HG02938 (cell line): Measurements from ENCODE around the gene ABCG2.

ENCODE experiments used
- ATAC-seq: cut with Tn5 transposase; IDR thresholded peaks from one replicate; pipeline ENCODE4 v1.9.1; 2021; ENCODE audit warnings: mild to moderate bottlenecking, moderate library complexity; ENCODE audit not compliant: unreplicated experiment

Gene ABCG2

DNA sequence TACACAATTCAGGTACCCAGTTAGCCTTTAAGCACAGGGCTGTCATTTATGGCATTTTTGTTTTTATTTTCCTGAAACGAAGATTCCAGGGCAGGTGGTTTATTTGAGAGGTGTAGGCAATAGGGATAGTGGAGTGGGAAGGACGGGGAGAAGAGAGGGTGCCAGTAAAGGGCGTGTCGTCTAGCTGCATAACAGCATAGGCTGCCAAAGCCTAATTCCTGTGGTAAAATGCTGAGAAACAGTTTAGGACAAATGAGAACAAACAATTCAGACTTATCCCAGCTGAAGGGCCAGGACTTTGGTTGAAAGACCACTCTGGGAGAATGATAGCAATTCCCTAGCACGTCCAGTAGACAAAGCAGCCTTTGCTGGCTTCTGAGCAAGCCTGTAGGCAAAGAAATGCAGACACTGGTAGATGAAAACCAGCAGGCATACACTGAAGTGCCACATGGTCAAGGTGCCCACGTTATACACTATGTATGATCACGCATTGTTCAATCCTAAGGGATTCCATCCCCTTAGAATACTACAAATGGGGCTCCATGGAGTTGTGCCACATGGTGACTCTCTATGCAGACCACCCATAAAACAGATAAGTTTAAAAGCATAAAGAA lies 80.4 kb downstream of the ABCG2 start:
- ATAC-seq: no peak

DNA sequence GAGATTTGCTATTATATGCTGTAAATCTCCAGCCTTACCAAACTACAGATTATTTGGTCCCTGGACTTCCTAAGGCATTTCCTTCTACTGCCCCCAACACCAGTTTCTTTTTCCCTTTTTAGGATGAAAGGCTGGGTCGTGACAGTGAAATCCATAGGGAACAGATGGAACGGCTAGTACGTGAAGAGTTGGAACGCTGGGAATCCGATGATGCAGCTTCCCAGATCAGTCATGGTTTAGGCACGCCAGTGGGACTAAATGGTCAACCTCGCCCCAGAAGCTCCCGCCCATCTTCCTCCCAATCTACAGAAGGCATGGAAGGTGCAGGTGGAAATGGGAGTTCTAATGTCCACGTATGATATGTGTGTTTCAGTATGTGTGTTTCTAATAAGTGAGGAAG lies 83.1 kb downstream of the ABCG2 start:
- no peak for ATAC-seq

DNA sequence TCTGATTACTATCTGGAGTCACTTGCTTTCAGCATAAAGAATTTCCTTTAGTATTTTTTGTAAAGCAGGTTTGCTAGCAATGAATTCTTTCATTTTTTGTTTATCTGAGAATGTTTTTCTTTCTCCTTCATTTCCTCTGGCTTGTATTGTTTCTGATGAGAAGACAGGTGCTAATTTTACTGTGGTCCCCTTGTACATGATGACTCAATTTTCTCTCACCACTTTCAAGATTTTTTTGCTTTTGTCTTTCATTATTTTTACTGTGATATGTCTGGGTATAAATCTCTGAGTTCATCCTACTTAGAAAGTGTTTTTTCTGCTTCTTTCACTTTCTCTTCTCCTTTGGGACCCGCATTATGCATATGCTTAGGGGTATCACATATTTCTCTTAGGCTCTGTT lies 88.4 kb downstream of the ABCG2 start:
- ATAC-seq: no peak

DNA sequence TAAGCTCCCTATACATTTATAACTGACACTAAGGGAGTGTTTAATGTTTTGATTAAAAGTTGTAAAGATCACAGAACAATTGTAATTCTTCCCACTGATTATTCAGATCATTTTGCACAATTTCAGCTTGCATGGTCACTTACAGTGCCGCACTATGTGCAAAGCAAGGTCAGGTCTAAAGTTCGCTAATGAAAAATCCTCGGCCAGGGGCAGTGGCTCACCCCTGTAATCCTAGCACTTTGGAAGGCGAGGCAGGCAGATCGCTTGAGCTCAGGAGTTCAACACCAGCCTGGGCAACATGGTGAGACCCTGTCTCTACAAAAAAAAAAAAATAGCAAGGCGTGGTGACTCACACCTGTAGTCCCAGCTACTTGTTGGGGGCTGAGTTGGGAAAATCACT lies 94.0 kb downstream of the ABCG2 start:
- ATAC-seq: no peak

DNA sequence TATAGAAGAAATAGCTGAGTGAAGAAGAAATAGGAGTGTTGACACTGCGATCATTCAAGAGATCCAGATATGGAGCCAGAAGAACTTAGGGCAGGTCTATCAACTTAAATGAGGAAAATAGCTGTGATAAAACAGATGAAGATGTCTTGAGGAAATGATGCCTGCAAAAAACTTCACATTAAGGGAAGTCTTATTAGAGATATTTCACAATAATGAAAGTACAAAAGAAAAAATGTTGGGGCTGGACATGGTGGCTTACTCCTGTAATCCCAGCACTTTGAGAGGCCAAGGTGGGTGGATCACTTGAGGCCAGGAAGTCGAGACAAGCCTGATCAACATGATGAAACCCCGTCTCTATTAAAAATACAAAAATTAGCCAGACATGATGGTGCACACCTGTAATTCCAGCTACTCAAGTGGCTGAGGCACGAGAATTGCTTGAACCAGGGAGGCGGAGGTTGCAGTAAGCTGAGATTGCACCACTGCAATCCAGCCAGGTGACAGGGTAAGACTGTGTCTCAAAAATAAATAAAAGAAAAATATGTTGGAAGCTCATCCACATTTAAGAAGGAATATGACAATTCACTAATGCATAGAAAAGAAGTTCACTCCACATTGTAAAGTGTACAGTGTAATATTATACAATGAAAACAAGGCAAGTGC lies 94.7 kb downstream of the ABCG2 start:
- no peak for ATAC-seq

DNA sequence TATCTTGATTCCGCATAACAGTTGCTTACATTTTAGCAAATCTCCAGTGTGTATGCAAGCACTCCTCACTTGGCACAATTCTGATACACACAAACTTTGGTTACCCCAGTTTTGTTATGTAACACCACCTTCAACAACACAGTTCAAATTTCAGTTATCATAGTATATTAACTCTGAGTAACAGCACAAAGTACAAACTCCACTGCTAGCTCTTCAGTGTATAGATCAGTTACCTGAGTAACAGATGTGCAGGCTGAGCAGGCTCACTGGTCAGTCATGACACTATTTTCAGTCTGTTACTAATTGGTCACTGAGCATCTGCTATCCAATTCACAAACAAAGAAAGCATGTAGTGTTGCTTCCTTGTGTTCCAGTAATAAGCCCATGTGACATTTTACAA lies 95.6 kb downstream of the ABCG2 start:
- no peak for ATAC-seq

DNA sequence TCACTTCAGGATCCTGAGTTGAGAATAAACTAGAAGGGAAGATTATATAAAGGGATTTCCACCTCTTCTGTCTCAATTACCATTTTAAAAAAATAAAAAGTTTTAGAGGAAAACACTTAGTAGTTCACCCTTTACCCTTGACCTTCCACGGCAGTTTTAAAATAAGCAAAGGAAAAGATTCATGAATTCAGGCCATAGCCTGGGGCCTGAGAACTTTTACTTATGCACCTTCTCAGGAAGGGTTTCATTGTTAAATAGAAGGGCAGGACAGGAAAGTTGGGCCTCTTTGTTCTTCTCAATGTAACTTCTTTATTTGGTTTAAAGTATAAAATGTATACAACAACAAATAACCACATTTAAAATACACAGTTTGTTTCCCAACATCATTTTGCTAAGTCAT lies 96.1 kb downstream of the ABCG2 start:
- ATAC-seq: no peak

DNA sequence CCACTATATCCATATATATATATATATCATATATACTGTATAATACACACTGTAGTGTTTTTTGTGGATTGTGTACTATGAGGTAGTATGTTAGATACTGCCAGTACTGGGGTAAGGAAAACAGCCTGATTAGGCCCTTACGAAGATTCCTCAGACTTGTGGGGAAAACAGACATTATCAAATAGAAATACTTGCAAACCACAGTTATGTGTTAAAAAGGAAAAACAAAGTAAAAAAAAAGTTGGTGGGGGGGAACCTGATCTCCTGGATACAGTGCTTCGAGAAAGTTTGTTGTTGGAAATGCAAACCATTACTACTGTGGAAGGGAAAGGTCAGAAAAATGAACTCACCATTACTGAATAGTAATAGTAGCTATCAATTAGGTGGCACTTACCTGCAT lies 98.0 kb downstream of the ABCG2 start:
- no peak for ATAC-seq

DNA sequence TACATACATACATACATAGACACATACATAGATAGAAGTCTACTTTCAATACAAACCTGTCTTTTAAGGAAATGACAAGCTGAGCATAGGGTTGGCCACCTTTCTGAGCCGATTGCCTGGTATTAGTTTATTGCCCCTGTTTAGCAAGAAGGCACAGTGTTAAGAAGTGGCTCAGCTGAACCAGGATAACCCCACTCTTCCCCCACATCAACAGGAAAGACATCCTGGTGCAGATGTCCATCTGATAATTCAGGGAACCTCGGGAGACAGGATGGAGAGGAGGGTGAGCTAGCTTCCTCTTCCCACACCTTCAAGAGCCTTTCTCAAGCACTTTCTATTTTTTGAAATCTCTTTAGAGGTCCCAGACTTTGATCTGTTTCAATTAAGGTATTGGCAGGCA lies 98.7 kb downstream of the ABCG2 start:
- ATAC-seq: no peak

DNA sequence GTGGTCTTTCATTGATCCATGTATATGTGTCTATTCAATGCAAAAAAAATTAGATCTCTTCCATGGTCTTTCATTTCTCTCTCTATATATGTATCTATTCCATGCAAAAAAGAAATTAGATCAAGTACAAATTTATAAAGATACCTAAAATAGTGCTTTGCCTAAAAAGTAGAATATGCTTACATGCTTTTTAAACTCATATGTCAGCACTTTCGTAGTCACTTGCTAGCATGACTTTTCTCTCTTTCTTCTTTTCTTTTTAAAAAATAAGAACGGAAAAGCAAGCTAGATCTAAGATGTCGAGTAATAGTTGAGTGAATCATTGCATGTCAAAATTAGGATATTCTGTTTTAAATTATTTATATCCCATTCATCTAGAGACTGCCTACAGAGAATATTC lies 100.1 kb downstream of the ABCG2 start:
- ATAC-seq: no peak

DNA sequence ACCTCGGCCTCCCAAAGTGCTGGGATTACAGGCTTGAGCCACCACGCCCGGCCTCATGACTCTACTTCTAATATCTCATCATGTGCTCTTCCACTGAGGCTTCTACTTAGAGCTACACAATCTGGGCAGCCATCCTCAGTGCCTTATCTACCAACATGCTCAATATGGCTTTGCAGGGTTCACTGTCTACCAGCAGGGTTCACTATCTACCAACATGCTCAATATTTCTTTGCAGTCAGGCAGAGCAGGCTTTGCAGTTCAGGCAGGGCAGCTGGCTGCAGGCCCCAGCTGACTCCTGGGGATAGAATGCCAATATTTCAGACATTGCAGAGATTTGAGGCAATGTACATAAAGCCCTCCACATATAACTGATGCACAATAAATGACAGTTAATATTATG lies 103.5 kb downstream of the ABCG2 start:
- ATAC-seq: no peak

DNA sequence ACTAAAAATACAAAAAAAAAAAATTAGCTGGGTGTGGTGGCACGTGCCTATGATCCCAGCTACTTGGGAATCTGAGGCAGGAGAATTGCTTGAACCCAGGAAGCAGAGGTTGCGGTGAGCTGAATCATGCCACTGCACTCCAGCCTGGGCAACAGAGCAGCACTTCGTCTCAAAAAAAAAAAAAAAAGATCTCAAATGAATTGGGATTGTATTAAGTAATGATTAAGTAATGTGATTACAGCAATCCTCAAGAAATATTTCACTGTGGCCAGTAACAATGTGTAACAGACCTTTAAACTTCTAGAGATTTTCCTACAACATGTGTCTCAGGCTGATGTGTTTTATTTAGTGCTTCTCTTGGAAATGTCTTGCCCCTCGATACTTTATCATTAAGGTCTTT lies 104.2 kb downstream of the ABCG2 start:
- ATAC-seq: no peak

DNA sequence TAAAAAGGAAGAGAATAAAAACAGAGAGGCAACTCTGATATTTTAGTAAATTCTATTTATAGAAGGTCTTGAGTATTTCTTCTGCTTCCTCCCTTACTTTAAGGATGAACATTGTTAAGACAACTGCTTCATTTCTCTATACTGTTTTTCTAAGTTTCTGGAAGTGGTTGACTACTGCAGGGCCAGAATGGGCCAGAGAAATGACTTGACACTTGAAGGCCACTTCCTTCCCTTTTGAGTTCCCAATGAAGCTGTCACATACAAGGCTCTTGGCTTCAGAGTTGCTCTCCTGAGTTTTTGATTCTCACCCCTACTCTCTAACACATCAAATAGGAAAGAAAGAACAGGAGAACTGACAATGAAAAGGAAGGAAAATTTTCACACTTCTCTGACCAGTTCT lies 113.4 kb downstream of the ABCG2 start:
- ATAC-seq: no peak

DNA sequence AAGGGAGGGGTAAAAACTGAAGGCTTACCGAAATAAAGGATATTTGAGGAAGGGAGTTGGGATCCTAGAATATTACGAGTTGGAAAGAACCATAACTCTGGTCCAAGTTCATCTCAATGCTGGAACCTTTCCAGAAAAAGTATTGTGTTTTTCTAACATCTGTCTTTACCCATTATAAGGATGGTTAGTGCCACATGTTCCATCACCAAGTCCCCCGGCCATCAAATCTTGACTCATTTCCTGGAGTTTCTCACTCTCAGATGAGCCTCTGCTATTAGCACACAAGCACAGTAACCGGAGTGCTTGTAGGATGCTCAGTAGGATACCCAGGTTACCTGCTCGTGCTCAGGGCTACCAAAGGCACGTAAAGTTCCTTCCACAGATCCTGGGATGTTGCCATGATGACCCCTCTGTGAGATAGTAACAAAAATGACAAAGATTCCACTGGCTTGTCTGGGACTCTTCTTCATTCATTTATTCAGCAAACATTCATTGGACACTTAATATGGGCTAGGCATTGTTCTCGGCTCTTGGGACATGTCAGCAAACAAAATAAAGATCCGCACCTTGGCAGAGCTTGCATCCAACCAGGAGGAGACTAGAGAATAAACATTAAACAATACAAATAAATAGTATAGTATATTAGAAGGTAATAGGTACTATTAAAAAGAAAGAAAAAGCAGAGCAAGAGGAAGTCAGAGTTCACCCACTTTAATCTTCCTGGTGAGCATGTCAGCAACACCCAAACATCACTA lies 114.7 kb downstream of the ABCG2 start:
- no peak for ATAC-seq

DNA sequence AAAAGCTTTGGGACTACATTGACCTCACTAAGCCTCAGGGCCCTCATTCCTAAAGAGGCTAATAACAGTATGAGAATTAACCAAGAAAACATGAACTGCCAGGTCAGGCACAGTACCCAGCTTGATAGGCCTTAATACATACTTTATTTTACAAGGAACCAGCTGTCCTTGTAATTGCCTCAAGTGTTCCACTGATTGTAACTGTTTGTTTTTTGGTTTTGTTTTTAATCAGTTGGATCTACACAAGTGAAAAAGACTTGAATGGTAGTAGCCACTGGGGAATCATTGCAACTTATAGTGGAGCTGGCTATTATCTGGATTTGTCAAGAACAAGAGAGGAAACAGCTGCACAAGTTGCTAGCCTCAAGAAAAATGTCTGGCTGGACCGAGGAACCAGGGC lies 115.4 kb downstream of the ABCG2 start:
- ATAC-seq: no peak

DNA sequence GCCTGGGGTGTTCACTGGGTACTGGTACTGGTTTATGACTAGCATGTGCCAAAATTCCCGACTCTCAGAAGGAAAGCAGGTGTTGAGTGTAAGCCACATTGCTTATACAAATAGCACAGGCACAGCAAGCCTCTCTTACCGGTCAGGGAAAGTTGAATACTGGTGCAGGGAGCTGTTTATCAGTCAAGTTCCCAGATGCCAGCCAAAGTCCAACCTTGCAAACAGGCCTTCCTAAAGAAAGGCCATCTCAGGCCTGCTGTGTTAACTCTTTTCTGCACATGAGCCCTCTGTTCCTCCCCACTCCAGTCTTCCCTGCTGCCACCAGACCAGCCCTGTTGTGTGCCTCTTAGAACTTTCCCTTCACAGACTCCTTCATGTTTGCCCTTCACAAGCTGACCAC lies 116.8 kb downstream of the ABCG2 start:
- no peak for ATAC-seq

DNA sequence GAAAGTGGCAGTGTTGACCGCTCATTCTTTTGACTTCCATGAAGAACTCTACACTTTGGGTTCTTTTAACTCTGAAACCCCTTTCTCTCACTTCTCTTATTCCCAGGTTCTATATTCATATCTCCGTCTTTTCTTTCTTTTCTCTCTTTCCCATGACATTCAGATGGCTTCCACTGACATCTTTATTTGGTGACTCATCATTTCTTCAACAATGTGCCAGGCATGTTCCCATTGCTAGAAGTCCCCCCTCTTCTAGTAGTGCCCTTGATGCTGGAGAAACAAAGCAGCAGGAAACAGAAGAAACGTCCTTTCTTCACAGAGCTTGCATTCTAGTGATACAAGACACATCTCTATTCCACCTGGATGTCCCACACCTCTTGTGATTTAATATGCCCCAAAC lies 117.7 kb downstream of the ABCG2 start:
- ATAC-seq: no peak
